Hindlimb muscle (tissue), 1 donor: ENCODE results near the gene TMEM255B. TPM values are rescaled to one million over a fixed set of nuclear protein-coding genes. Genes with fewer than 3 reads are reported as not detected.

Experiments
- DNase-seq: peaks from one replicate; pipeline ENCODE4 v3.0.0-alpha.2; 2013
- polyA plus RNA-seq: library from polyadenylated mRNA; unstranded; fragments of 120-200 nt; gene quantifications from one replicate; pipeline ENCODE4 v1.2.1, GENCODE V29; 2013; ENCODE audit not compliant: insufficient read length

Gene TMEM255B
- polyA plus RNA-seq, 1 donor = 7.8 TPM

- DNase-seq = no peak
These were observed 90.5 kb downstream of the TMEM255B start for GRCh38 chr13:113849546-113849945.

- no peak for DNase-seq
These were observed 91.1 kb downstream of the TMEM255B start for GRCh38 chr13:113849981-113850721.

- no peak for DNase-seq
These were observed 91.9 kb downstream of the TMEM255B start for GRCh38 chr13:113850722-113851479.

GRCh38 chr13:113851480-113851803 is 92.4 kb downstream of the TMEM255B start:
- DNase-seq = no peak

- no peak for DNase-seq
These were observed 93.0 kb downstream of the TMEM255B start for GRCh38 chr13:113851826-113852535.

GRCh38 chr13:113852536-113853517 is 93.8 kb downstream of the TMEM255B start:
- DNase-seq = no peak

- DNase-seq = no peak
These were observed 94.7 kb downstream of the TMEM255B start for GRCh38 chr13:113853518-113854237.

GRCh38 chr13:113854238-113855011 is 95.4 kb downstream of the TMEM255B start:
- DNase-seq = peak; percentile 40

GRCh38 chr13:113855012-113855921 is 96.2 kb downstream of the TMEM255B start:
- no peak for DNase-seq

- no peak for DNase-seq
These were observed 97.1 kb downstream of the TMEM255B start for GRCh38 chr13:113855931-113856715.

GRCh38 chr13:113856716-113857065 is 97.7 kb downstream of the TMEM255B start:
- DNase-seq = no peak

- DNase-seq = no peak
These were observed 98.6 kb downstream of the TMEM255B start for GRCh38 chr13:113857531-113858195.

GRCh38 chr13:113859311-113860050 is 100.5 kb downstream of the TMEM255B start:
- no peak for DNase-seq

- DNase-seq = no peak
These were observed 101.1 kb downstream of the TMEM255B start for GRCh38 chr13:113860051-113860664.

GRCh38 chr13:113860665-113861432 is 101.8 kb downstream of the TMEM255B start:
- no peak for DNase-seq

- no peak for DNase-seq
These were observed 102.5 kb downstream of the TMEM255B start for GRCh38 chr13:113861433-113862030.
